ENCODE measurements around the gene IFNE.

IFNE gene, protein sequence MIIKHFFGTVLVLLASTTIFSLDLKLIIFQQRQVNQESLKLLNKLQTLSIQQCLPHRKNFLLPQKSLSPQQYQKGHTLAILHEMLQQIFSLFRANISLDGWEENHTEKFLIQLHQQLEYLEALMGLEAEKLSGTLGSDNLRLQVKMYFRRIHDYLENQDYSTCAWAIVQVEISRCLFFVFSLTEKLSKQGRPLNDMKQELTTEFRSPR

DNA sequence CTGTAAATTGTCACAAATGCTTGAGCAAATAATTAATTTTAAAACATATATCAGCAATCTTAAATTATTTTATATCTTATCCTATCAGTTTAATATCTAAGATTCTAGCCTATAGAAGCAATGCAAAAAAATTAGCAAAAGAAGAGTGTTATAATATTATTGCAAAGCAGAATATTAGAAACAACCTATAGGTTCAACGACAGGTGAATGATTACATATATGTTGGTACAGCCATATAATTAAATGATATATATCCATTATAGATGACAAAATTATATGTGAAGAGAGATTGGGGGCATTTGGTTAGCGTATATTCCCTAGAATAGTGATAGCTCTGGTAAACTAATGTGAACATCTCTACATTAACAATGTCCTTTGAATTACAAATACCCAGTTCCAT is at the start of gene IFNE:
TSS of gene IFNE (minus strand) at position 101 of the 400 bp plus-strand sequence. CDS start 619 bp downstream, outside the sequence.
- peak within 1 kb of the TSS in 1 of 21 experiments; percentile 48 for H3K27ac ChIP-seq
- H3K4me3 ChIP-seq: no peak within 1 kb of the TSS

DNA sequence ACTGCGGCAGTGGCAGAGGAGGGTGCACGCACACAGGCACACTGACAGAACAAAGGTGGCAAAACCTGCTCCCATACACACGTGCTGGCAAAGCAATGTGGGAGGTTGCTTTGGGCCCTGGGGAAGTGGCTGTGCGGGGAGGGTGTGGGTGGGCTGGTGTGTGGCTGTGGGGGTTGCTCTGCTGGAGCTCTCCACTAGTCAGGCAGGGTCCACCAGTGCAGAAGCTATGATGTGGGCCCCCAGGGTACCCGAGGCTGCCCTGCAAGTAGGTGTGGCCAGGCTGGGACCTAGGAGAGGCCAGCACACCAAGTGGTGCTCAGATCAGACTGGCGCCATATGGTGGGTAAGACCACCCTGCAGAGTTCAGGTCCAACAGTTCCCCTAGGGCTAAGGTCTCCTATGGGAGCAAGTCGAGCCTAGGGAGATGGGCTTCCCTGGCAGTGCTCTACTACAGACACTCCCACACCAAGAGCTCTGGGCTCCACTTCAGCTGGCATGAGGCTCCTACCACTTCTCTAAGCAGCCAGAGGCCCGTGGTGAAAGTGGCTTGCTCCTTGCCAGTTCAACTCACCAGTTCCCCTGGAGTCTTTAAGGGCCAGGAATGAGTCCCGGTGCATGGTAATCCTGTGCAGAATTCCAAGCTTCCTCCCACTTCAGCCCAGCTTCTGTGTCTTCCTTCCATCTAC is 46.2 kb upstream of the IFNE start:
- H3K4me3 ChIP-seq: no peak overlapping the region
- no peak overlapping the region for H3K27ac ChIP-seq

DNA sequence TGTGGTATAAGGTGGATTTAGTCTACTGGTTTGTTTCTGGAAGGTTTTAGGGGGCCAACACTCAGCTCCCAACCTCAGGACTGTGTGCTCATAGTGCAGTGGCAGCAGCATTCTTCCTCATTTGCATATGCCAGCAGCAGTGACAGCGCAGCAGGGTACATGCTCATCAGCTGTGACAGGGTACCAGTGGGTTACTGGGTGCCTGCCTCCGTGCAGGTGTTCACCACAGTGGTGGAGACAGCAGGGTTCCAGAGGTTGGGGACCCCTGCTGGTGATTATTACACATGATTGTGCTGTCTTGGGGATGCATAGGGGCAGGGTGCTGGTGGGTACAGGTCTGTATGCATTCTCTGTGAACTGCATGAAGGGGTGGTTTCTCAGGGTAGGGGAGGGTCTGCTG is 45.5 kb upstream of the IFNE start:
- H3K4me3 ChIP-seq: no peak overlapping the region
- no peak overlapping the region for H3K27ac ChIP-seq

DNA sequence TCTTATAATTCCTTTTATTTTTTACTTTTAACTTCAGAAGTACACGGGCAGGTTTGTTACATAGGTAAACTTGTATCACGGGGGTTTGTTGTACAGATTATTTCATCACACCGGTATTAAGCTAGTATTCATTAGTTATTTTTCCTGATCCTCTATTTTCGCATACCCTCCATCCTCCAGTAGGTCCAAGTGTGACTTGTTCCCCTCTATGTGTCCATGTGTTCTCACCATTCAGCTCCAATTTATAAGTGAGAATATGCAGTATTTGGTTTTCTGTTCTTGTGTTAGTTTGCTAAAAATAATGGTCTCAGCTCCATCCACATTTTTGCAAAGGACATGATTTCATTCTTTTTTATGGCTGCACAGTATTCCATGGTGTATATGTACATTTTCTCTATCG is 43.1 kb upstream of the IFNE start:
- Histone ChIP-seq H3K4me3 (no peak overlapping the region), H3K27ac (no peak overlapping the region)

DNA sequence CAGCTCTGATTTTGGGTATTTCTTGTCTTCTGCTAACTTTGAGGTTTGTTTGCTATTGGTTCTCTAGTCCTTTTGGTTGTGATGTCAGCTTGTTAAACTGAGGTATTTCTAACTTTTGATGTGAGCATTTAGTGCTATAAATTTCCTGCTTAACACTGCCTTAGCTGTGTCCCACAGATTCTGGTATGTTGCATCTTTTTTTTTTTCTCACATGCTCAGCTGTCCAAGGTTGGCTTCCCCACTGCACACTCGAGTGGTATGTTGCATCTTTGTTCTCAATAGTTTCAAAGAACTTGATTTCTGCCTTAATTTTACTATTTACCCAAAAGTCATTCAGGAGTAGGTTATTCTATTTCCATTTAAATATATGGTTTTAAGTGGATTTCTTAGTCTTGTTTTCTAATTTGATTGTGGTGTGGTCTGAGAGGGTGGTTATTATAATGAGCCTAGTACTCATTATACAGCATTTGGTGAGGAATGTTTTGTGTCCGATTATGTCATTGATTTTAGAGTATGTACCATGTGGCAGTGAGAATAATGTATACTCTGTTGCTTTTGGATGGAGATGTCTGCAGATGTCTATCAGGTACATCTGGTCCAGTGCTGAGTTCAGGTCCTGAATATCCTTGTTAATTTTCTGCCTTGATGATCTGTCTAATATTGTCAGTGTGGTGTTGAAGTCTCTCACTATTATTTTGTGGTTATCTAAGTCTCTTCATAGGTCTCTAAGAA is 42.2 kb upstream of the IFNE start:
- Histone ChIP-seq H3K27ac (no peak overlapping the region), H3K4me3 (no peak overlapping the region)

DNA sequence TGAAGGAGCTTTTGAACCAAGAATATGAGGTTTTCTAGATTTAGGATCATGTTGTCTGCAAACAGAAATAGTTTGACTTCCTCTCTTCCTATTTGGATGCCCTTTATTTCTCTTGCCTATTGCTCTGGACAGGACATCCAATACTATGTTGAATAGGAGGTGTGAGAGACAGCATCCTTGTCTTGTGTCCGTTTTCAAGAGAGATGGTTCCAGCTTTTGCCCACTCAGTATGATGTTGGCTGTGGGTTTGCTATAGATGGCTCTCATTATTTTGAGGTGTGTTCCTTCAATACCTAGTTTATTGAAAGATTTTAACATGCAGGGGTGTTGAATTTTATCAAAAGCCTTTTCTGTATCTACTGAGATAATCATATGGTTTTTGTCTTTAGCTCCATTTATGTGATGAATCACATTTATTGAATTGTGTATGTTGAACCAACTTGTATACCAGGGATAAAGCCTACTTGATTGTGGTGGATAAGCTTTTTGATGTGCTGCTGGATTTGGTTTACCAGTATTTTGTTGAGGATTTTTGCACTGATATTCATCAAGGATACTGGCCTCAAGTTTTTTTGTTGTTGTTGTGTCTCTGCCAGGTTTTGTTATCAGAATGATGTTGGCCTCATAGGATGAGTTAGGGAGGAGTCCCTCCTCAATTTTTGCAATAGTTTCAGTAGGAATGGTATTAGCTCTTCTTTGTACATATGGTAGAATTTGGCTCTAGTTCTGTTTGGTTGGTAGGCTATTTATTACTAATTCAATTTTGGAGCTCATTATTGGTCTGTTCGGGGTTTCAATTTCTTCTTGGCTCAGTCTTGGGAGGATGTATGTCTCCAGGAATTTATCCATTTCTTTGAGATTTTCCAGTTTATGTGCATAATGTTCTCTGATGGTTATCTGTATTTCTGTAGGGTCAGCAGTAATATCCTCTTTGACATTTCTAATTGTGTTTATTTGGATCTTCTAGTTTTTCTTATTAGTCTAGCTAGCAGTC is 41.2 kb upstream of the IFNE start:
- Histone ChIP-seq H3K4me3 (no peak overlapping the region), H3K27ac (no peak overlapping the region)

DNA sequence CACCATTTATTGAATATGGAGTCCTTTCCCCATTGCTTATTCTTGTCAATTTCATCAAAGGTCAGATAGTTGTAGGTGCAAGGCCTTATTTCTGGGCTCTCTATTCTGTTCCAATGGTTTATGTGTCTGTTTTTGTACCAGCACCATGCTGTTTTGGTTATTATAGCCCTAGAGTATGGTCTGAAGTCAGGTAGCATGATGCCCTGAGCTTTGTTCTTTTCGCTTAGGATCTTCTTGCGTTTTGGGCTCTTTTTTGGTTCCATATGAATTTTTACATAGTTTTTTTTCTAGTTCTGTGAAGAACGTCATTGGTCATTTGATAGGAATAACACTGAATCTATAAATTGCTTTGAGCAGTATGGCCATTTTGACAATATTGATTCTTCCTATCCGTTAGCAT is 40.2 kb upstream of the IFNE start:
- H3K4me3 ChIP-seq: no peak overlapping the region
- H3K27ac ChIP-seq: no peak overlapping the region

DNA sequence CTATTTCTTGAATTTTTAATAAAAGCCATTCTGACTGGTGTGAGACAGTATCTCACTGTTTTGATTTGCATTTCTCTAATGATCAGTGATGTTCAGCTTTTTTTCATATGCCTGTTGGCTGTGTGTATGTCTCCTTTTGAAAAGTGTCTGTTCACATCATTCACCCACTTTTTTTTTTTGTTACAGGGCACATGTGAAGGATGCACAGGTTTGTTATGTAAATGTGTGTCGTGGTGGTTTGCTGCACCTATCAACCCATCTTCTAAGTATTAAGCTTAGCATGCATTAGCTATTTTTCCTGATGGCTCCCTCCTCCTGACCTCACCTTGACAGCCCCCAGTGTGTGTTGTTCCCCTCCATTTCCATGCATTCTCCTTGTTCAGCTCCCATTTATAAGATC is 39.3 kb upstream of the IFNE start:
- Histone ChIP-seq H3K27ac (no peak overlapping the region), H3K4me3 (no peak overlapping the region)

DNA sequence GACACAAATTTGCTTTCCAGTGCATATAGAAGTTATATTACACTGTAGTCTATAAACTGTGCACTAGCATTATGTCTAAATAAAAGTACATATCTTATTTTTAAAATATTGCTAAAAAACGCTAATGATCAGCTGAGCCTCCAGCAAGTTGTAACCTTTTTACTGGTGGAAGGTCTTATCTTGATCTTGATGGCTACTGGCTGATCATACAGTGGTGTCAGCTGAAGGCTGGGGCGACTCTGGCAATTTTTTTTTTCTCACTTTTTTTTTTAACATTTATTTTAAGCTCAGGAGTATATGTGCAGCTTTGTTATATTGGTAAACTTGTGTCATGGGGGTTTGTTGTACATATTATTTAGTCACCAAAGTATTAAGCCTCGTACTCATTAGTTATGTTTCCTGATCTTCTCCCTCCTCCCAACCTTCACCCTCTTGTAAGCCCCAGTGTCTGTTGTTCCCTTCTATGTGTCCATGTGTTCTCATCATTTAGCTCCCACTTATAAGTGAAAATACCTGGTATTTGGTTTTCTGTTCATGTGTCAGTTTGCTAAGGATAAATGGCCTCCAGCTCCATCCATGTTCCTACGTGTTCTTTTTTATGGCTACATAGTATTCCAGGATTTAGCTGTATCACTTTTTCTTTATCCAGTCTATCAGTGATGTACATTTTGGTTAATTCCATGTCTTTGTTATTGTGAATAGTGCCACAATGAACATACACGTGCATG is 38.6 kb upstream of the IFNE start:
- Histone ChIP-seq H3K27ac (no peak overlapping the region), H3K4me3 (no peak overlapping the region)

DNA sequence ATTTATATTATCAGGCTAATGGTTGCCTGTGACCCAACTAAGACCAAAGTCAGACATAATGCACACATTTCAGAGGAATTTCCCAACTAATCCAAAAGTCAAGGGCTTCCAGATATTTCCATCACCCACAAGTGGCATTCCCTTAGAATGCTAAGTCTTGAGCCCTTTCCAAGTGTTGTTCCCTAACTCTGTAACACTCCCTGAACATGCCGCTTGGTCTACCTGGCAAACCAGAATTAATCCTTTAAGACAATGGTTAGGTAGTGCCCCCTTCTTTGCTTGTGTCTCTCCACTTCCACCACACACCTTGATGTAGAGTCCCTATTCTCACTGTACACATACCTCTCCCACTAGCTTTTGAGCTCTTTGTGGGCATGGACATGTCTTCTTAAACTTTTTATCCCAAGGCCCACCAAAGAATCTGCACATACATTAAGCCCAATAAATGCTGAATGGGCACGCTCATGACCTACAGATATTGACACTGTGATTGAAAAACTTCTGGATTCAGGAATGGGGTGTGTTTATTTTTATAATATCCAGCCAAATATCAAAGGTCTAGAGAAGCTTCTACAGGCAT is 37.8 kb upstream of the IFNE start:
- Histone ChIP-seq H3K27ac (no peak overlapping the region), H3K4me3 (no peak overlapping the region)

DNA sequence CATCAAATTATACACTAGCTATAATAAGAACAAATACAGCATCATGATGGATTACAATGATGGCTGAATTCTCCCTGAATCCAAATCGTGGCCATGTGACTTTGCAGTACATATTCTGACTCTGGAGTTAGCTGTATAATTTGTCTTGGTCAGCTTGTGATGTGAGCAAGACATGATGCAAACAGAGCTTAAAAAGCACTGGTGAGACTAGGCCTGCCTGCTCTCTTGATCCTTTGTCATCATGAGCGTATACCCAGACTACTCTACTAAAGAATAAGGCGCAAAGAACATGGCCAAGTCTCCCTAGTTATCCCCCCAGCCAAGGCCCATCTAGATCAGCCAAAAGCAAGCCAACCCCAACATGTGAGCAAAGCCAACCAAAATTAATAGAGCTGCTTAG is 34.7 kb upstream of the IFNE start:
- H3K4me3 ChIP-seq: no peak overlapping the region
- no peak overlapping the region for H3K27ac ChIP-seq

DNA sequence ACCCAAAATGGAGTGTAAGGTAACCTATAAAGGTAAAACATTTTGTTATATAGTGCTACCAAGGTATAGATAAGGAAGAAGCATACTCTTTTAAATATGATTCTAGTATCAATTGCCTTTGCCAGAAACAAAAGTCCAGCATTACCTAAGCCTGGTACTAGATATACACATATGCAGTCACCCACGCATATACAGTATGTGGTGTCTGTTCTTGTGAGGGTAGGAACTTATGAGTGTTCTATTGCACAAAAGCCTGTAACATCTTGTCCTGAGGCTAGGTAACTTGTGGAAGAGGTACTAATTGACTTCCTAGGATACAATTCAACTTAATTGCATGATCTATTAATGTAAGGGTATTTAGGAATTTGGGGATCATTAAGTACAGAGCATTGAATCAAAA is 31.3 kb upstream of the IFNE start:
- Histone ChIP-seq H3K27ac (no peak overlapping the region), H3K4me3 (no peak overlapping the region)

DNA sequence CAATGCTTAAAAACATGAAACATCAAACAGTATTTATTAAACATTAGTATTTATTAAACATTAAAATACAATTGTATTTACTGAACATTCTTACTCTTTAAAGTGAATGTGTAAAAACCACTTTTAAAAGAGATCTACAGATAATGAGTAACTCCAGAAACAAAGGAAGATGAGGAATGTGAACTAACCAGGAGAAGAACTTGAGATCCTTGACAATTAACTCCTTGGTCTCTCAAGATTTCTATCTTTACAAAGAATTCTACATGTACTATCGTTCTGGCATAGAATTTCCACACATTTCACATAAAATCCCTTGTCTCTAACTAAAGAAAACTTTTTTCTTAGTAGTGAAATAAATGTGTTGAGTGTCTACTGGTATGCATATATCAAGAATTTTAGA is 28.7 kb upstream of the IFNE start:
- no peak overlapping the region for H3K4me3 ChIP-seq
- no peak overlapping the region for H3K27ac ChIP-seq

DNA sequence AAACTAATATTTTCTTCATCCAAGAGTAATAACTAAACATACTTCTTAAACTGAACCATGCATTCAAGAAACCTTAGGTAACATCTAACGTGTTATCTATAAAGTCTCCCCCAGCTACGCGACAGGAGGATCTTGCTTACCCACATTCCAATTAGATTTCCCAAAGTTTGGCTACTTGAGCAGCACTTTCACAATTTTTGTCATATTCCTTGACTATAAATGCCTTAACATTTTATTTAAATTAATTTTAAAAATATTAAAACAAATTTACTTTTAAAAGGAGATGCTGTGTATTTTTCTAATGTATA is 25.3 kb upstream of the IFNE start:
- no peak overlapping the region for H3K27ac ChIP-seq
- no peak overlapping the region for H3K4me3 ChIP-seq

DNA sequence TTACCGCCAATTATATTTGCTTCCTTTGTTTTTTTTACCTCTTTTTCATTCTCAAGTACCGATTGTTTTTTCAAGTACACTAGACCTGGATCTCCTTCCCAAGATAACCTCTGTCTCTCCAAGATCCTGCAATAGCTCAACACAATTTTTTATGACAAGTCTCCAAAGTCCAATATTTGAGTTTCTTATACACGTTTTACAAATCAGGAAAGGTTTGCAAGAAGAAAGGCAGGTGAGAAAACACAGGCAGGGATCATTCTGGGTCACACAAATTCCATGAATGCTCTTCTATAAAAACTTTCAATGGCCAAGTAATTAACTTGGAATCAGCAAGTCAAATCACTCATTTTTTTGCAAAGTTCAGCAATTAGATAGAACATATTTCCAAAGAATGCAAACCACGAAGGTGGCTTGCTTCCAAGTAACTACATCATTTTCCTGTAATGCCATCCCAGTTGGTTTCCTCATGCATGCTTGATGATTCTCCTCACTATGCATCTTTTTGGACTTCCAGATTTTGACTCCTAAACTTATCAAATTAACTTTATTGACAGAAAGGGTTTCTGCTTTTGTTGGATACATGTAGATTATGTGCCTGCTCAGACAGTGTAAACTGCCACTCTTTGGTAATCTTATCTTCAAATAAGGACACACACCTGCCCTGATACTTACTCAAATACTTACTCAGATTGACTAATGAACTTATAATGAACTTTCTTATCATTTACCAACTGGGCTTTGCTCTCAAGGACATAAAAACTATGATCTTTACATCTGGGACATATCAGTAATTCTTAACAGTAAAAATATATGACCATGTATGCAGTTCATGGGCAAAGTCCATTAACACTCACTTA is 24.7 kb upstream of the IFNE start:
- H3K4me3 ChIP-seq: no peak overlapping the region

DNA sequence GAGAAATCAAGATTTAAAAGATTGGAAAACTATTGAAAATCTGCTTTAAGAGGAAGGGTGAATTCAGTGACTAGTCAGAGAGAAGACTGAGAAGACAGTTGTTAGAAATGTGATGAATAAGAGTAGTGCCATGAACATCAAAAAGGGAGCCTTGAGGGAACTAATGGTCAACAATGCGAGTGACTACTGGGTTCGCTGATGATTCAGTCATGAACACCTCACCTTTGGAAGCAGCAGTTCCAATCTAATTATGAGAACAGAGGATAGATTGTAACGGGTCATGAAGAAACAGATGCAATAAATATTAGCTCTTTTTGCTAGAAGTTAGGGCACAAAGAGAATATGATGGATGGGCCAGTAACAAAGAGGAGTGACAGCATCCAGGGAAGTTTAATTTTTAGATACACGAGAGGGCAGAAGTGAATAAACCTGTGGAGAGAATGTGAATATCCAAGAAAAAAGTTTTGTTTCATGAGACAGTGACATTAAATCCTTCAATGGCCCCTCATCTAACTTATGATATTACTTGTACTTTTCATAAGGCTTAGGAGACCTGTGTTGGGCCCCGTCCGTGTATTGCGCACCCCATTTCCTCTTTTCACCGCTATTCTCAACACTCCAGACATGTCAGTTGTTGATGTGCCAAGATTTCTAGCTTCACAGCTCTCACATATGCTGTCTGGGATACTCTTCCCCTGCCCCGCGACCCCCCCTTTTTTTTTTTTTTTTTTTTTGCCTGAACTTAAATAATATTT is 23.5 kb upstream of the IFNE start:
- H3K27ac ChIP-seq: peak overlapping the region in 1 of 21 experiments; percentile 13
- no peak overlapping the region for H3K4me3 ChIP-seq

More for the DNA sequence above, 24.7 kb upstream of the IFNE start:
- no peak overlapping the region for H3K27ac ChIP-seq

DNA sequence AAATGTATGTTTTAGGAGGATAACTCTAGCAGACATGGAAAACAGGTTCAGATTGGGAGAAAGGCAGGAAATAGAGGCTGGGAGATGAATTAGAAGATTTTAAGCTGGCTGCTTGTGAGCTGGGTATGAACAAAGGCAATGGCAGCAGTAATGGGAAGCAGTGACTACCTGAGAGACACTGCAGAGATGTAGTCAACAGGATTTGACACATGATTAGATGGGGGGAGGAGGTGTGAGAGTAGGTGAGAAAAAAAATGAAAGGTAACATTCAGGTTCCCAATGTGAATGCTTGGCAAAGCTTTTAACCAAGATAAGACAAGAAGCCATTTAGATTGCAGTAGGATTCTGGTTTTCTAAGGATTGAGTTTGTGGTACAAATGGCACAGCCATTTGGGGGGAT is 22.8 kb upstream of the IFNE start:
- Histone ChIP-seq H3K27ac (peak overlapping the region in 1 of 21 experiments; percentile 13), H3K4me3 (no peak overlapping the region)

DNA sequence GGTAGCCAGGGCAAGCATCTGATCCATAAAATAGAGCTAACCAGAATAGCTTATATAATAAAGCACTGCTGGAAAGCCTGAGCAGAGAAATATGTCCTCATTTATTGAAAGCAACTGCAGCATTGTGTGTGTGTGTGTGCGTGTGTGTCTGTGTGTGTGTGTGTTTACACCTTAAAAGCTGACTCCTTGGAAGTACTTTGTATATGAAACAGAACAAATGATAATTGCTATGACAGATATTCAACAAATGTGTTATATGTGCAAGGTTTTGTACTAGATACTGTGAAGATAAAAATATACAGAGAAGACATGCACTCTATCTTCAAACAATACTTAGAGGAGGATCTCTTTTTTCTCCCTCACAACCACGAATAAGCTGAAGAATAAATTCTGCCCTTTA is 22.0 kb upstream of the IFNE start:
- no peak overlapping the region for H3K27ac ChIP-seq

More for the DNA sequence above, 22.0 kb upstream of the IFNE start:
- H3K4me3 ChIP-seq: no peak overlapping the region
